GM12872 (cell line): ENCODE data around the gene MGMT.

ENCODE experiments used
- CTCF ChIP-seq: IDR thresholded peaks from 3 replicates; pipeline ENCODE4 v1.5.1; 2011; ENCODE audit warnings: low read depth, mild to moderate bottlenecking, low read length, moderate library complexity; ENCODE audit not compliant: insufficient read depth

The MGMT gene

GRCh38 chr10:129547608-129548007, 80.6 kb downstream of the MGMT start:
- no peak for TF ChIP-seq CTCF

GRCh38 chr10:129548600-129548999, 81.6 kb downstream of the MGMT start:
- TF ChIP-seq CTCF: no peak

- TF ChIP-seq CTCF: no peak
These were observed 83.0 kb downstream of the MGMT start for GRCh38 chr10:129550076-129550475.

- TF ChIP-seq CTCF: no peak
These were observed 83.6 kb downstream of the MGMT start for GRCh38 chr10:129550658-129551057.

GRCh38 chr10:129552119-129552518, 85.1 kb downstream of the MGMT start:
- no peak for TF ChIP-seq CTCF

- no peak for TF ChIP-seq CTCF
These were observed 86.9 kb downstream of the MGMT start for GRCh38 chr10:129553928-129554327.

- TF ChIP-seq CTCF: no peak
These were observed 89.3 kb downstream of the MGMT start for GRCh38 chr10:129556316-129556715.

GRCh38 chr10:129560361-129560760, 93.3 kb downstream of the MGMT start:
- TF ChIP-seq CTCF: no peak
